Keratinocyte (primary cell): Measurements from ENCODE around the gene RAF1. TPM values are rescaled to one million over a fixed set of nuclear protein-coding genes. Genes with fewer than 3 reads are reported as not detected.

ENCODE experiments used
- DNase-seq: peaks from one replicate; pipeline ENCODE4 v3.0.0-alpha.2; 2011; ENCODE audit warnings: low read depth, missing footprints, low spot score
- FAIRE-seq: peaks from 2 replicates; lab custom pipeline; 2011; peaks lifted over from hg19 to GRCh38; lab: Jason Lieb, UNC
- H2AFZ ChIP-seq: 2 replicates; pipeline ENCODE4 v1.6.0; 2012; ENCODE audit warnings: low read length, control low read depth, inconsistent platforms; ENCODE audit not compliant: control insufficient read depth
- H3K27ac ChIP-seq: 2 replicates; pipeline ENCODE4 v1.5.1; 2011; ENCODE audit warnings: low read length; ENCODE audit not compliant: control insufficient read depth, insufficient read depth
- H3K27me3 ChIP-seq: 3 replicates; pipeline ENCODE4 v1.6.0; 2011; ENCODE audit warnings: low read length; ENCODE audit not compliant: control insufficient read depth, insufficient read depth; ENCODE audit errors: extremely low read depth
- H3K36me3 ChIP-seq, 2 experiments: 2 replicates in 1 of 2; 3 replicates in 1 of 2; pipeline ENCODE4 v1.5.1; 2011; ENCODE audit warnings: low read length in 2 of 2, mild to moderate bottlenecking in 1 of 2; ENCODE audit not compliant: control insufficient read depth in 2 of 2, insufficient read depth in 2 of 2; ENCODE audit errors: extremely low read depth in 1 of 2
- H3K4me1 ChIP-seq: 3 replicates; pipeline ENCODE4 v1.5.1; 2011; ENCODE audit warnings: low read length; ENCODE audit not compliant: control insufficient read depth, insufficient read depth; ENCODE audit errors: extremely low read depth
- H3K4me2 ChIP-seq: 3 replicates; pipeline ENCODE4 v1.6.0; 2011; ENCODE audit warnings: low read depth, low read length; ENCODE audit not compliant: control insufficient read depth, insufficient read depth; ENCODE audit errors: extremely low read depth
- H3K4me3 ChIP-seq, 3 experiments: fragments of 200-600 bp in 1 of 3; sonication (generic) in 1 of 3; 2 replicates in 2 of 3; 3 replicates in 1 of 3; pipeline ENCODE4 v1.5.1; 2011 to 2016; ENCODE audit warnings: low read length in 3 of 3, mild to moderate bottlenecking in 3 of 3, control low read depth in 2 of 3, inconsistent platforms in 1 of 3, low read depth in 1 of 3, mixed read lengths in 1 of 3, mixed run types in 1 of 3, moderate library complexity in 1 of 3; ENCODE audit not compliant: control insufficient read depth in 2 of 3, insufficient read depth in 2 of 3; ENCODE audit errors: extremely low read depth in 1 of 3
- H3K79me2 ChIP-seq: 2 replicates; pipeline ENCODE4 v1.6.0; 2012; ENCODE audit warnings: low read length; ENCODE audit not compliant: control insufficient read depth, insufficient read depth
- H3K9ac ChIP-seq: 3 replicates; pipeline ENCODE4 v1.6.0; 2011; ENCODE audit warnings: low read length; ENCODE audit not compliant: control insufficient read depth, insufficient read depth; ENCODE audit errors: extremely low read depth
- H3K9me1 ChIP-seq: 3 replicates; pipeline ENCODE4 v1.6.0; 2011; ENCODE audit warnings: low read length; ENCODE audit not compliant: control insufficient read depth, insufficient read depth; ENCODE audit errors: extremely low read depth
- H3K9me3 ChIP-seq: 2 replicates; pipeline ENCODE4 v1.5.1; 2012; ENCODE audit warnings: low read depth, low read length; ENCODE audit not compliant: control insufficient read depth
- H4K20me1 ChIP-seq: 3 replicates; pipeline ENCODE4 v1.6.0; 2011; ENCODE audit warnings: low read length; ENCODE audit not compliant: control insufficient read depth, insufficient read depth; ENCODE audit errors: extremely low read depth
- EZH2 ChIP-seq: IDR thresholded peaks from one replicate; pipeline ENCODE4 v1.6.1; 2012; ENCODE audit warnings: inconsistent platforms, mild to moderate bottlenecking, low read length, moderate library complexity
- dilution Hi-C: fragments of 300-500 bp; cut with MboI; formaldehyde crosslinking; loops from one replicate; pipeline ENCODE4 v1.7.0; 2020; ENCODE audit warnings: low sequenced_read_pairs; ENCODE audit not compliant: extremely low pct_ligation_motif_present
- polyA plus RNA-seq, 5 experiments: library from polyadenylated mRNA; depleted of rRNA in 3 of 5; stranded (reverse) in 3 of 5; stranded (forward) in 1 of 5; unstranded in 1 of 5; fragments of >200 nt; gene quantifications; 1 replicate in 1 of 5; 2 replicates in 3 of 5; 3 replicates in 1 of 5; pipeline versions ENCODE4 v1.2.1 to v1.2.3, GENCODE V29; 2011 to 2012; ENCODE audit warnings: missing spikeins in 2 of 5, low read depth in 1 of 5, low replicate concordance in 1 of 5
- TF ChIP-seq, protein P1 (sequence below), 3 experiments: IDR thresholded peaks in 1 of 3; conservative IDR thresholded peaks in 1 of 3; optimal IDR thresholded peaks in 1 of 3; 2 replicates in 2 of 3; 3 replicates in 1 of 3; pipeline versions ENCODE3 to v1.5.1; 2011; ENCODE audit warnings: low read length in 3 of 3, mild to moderate bottlenecking in 3 of 3, moderate library complexity in 2 of 3, control low read depth in 1 of 3, inconsistent platforms in 1 of 3; ENCODE audit not compliant: insufficient read depth in 2 of 3; ENCODE audit errors: extremely low read depth in 1 of 3

RAF1 gene
- polyA plus RNA-seq, 1 donor (not counting 4 experiments of a cell fraction or from before 2014, with no cell fraction given) = 80.1 TPM

DNA sequence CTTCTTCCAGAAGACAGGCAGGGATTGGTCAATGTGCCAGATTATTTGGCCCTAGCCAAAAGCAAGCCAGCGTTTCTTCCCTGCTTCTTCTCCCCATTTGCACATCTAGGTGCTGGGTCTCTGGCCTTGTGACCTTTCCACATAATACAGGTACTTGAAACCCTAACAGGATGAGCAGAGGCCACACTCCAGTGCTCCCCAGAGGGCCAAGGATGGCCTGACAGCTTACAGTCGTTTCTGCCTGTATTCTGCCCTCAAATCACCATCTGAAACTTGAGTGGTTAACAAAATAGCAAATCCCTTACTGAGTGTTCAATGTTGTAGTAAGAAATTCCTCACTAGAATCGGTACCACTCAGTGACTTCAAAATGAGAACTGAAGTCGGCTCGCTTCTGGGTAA is 77.9 kb downstream of the RAF1 start:
- H3K4me2 ChIP-seq = no peak overlapping the region
- H3K36me3 ChIP-seq = peaks cover 26 to 62% of the 10 kb centered on the region in 2 experiments
- H3K9me1 ChIP-seq = no peaks in the 10 kb centered on the region
- H3K9ac ChIP-seq = no peak overlapping the region
- H3K27me3 ChIP-seq = no peaks in the 10 kb centered on the region
- H3K79me2 ChIP-seq = no peaks in the 10 kb centered on the region
- FAIRE-seq = no peak
- peaks cover 12% of the 10 kb centered on the region for H3K4me1 ChIP-seq
- TF ChIP-seq EZH2 = no peak
- TF ChIP-seq, protein P1, sequence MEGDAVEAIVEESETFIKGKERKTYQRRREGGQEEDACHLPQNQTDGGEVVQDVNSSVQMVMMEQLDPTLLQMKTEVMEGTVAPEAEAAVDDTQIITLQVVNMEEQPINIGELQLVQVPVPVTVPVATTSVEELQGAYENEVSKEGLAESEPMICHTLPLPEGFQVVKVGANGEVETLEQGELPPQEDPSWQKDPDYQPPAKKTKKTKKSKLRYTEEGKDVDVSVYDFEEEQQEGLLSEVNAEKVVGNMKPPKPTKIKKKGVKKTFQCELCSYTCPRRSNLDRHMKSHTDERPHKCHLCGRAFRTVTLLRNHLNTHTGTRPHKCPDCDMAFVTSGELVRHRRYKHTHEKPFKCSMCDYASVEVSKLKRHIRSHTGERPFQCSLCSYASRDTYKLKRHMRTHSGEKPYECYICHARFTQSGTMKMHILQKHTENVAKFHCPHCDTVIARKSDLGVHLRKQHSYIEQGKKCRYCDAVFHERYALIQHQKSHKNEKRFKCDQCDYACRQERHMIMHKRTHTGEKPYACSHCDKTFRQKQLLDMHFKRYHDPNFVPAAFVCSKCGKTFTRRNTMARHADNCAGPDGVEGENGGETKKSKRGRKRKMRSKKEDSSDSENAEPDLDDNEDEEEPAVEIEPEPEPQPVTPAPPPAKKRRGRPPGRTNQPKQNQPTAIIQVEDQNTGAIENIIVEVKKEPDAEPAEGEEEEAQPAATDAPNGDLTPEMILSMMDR (optimal IDR thresholded peaks at IDR 0.05 in 1 of 3, IDR thresholded peaks at IDR 0.05 in 1 of 3, conservative IDR thresholded peaks at IDR 0.05 in 1 of 3; ENCODE audit: extremely low read depth in 1 of 3, insufficient read depth in 2 of 3, low read length in 3 of 3) = no peak
- no peak overlapping the region for H3K4me3 ChIP-seq
- no peak overlapping the region for H2AFZ ChIP-seq
- no peaks in the 10 kb centered on the region for H3K9me3 ChIP-seq
- H4K20me1 ChIP-seq = no peaks in the 10 kb centered on the region
- no peak for DNase-seq
- dilution Hi-C loops = no loop called here
- H3K27ac ChIP-seq = no peak overlapping the region

DNA sequence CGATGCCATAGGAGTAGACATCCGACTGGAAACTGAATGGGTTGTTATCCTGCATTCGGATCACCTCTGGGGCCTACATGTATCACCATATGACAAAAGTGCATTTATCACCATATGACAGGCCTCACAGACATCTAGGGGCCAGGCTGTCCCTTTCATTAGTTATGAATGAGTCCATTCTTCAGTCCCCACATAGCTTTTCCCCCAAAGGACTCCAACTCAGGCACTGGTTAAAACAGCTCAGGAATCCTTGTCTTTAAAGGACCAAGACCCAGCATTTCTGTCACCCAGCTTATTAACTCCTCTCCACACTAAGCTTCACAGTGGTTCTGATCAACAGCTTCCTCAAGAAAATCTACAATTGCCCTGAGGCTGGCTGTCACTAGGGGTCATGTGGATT is 78.7 kb downstream of the RAF1 start:
- Histone ChIP-seq H3K4me3 (no peak overlapping the region), H4K20me1 (no peaks in the 10 kb centered on the region), H3K79me2 (no peaks in the 10 kb centered on the region), H3K9ac (no peak overlapping the region), H3K9me1 (no peaks in the 10 kb centered on the region), H3K4me1 (peaks cover 12% of the 10 kb centered on the region), H3K4me2 (no peak overlapping the region), H3K27me3 (no peaks in the 10 kb centered on the region), H3K36me3 (peaks cover 21 to 56% of the 10 kb centered on the region in 2 experiments), H3K27ac (no peak overlapping the region), H3K9me3 (no peaks in the 10 kb centered on the region), H2AFZ (no peak overlapping the region)
- FAIRE-seq = no peak
- dilution Hi-C loops = no loop called here
- no peak for TF ChIP-seq EZH2
- TF ChIP-seq, protein P1 (optimal IDR thresholded peaks at IDR 0.05 in 1 of 3, IDR thresholded peaks at IDR 0.05 in 1 of 3, conservative IDR thresholded peaks at IDR 0.05 in 1 of 3; ENCODE audit: extremely low read depth in 1 of 3, insufficient read depth in 2 of 3, low read length in 3 of 3) = no peak
- DNase-seq = no peak
